Caco-2 (cell line): ENCODE data around the gene TCEANC. TPM values are rescaled to one million over a fixed set of nuclear protein-coding genes. Genes with fewer than 3 reads are reported as not detected.

Experiments used
- BruUV-seq: library from RNA; stranded (reverse); fragments of 400-500 nt; replicated peaks from 2 replicates; lab custom pipeline; 2021; lab: Mats Ljungman, UMichigan
- CTCF ChIA-PET: fragments of 300-600 bp; sonication (Branson Sonifier 250); formaldehyde crosslinking; loops from one replicate; lab custom pipeline; 2022; ENCODE audit warnings: antibody characterized with exemption; lab: Charles Lee
- POLR2A ChIA-PET: fragments of 300-600 bp; sonication (Branson Sonifier 250); formaldehyde crosslinking; loops from one replicate; lab custom pipeline; 2022; ENCODE audit warnings: antibody characterized with exemption; lab: Charles Lee
- DNase-seq, 2 experiments: peaks; one replicate each; pipeline versions ENCODE4 v3.0.0 to v3.0.0-alpha.2; 2020 to 2022
- H3K27me3 ChIP-seq: replicated peaks from 2 replicates; pipeline ENCODE4 v1.6.0; 2011; ENCODE audit warnings: low read length; ENCODE audit not compliant: control insufficient read depth, insufficient read depth
- H3K36me3 ChIP-seq: 2 replicates; pipeline ENCODE4 v1.5.1; 2011; ENCODE audit warnings: low read length; ENCODE audit not compliant: control insufficient read depth, insufficient read depth
- H3K4me1 ChIP-seq: fragments of 250-450 bp; sonication (Bioruptor Pico); 2 replicates; pipeline ENCODE4 v1.5.1; 2020; ENCODE audit warnings: mild to moderate bottlenecking
- H3K4me3 ChIP-seq: 2 replicates; pipeline ENCODE4 v1.5.1; 2011; ENCODE audit warnings: low read depth, mild to moderate bottlenecking, control low read depth, low read length
- H3K9me3 ChIP-seq: fragments of 250-450 bp; sonication (Bioruptor Pico); 2 replicates; pipeline ENCODE4 v1.5.1; 2020; ENCODE audit warnings: mild to moderate bottlenecking, moderate library complexity
- H3K27ac Mint-ChIP-seq: one replicate; pipeline ENCODE4 v1.8.0; 2022; ENCODE audit warnings: mixed read lengths; ENCODE audit not compliant: unreplicated experiment
- H3K27me3 Mint-ChIP-seq: one replicate; pipeline ENCODE4 v1.8.0; 2022; ENCODE audit warnings: mixed read lengths; ENCODE audit not compliant: insufficient read depth, unreplicated experiment
- H3K36me3 Mint-ChIP-seq: one replicate; pipeline ENCODE4 v1.8.0; 2022; ENCODE audit warnings: mild to moderate bottlenecking, mixed read lengths; ENCODE audit not compliant: insufficient read depth, unreplicated experiment
- H3K4me1 Mint-ChIP-seq: one replicate; pipeline ENCODE4 v1.8.0; 2022; ENCODE audit warnings: low read depth, mixed read lengths; ENCODE audit not compliant: unreplicated experiment
- H3K4me3 Mint-ChIP-seq: one replicate; pipeline ENCODE4 v1.8.0; 2022; ENCODE audit warnings: mild to moderate bottlenecking, moderate library complexity, mixed read lengths; ENCODE audit not compliant: unreplicated experiment
- H3K9me3 Mint-ChIP-seq: one replicate; pipeline ENCODE4 v1.8.0; 2022; ENCODE audit warnings: mixed read lengths; ENCODE audit not compliant: unreplicated experiment
- intact Hi-C: fragments of 100-400 bp; cut with micrococcal nuclease; formaldehyde crosslinking; loops from one replicate; pipeline ENCODE4 v1.10.0; 2022; ENCODE audit not compliant: unreplicated experiment
- total RNA-seq: library from RNA; stranded (reverse); gene quantifications from 2 replicates; pipeline ENCODE4 v1.2.3, GENCODE V29; 2022
- TF ChIP-seq, protein P1 (sequence below), 2 experiments: fragments of 200-600 bp in 1 of 2; IDR thresholded peaks; 1 replicate in 1 of 2; 2 replicates in 1 of 2; pipeline versions ENCODE4 v1.5.1 to v1.8.0; 2011 to 2022; ENCODE audit warnings: antibody characterized with exemption in 1 of 2, control low read depth in 1 of 2, inconsistent platforms in 1 of 2, low read depth in 1 of 2, low read length in 1 of 2, mild to moderate bottlenecking in 1 of 2, moderate library complexity in 1 of 2; ENCODE audit not compliant: insufficient read depth in 1 of 2, severe bottlenecking in 1 of 2, unreplicated experiment in 1 of 2

The TCEANC gene
- total RNA-seq, 1 experiment from 2014 or later = 1.6 TPM

DNA sequence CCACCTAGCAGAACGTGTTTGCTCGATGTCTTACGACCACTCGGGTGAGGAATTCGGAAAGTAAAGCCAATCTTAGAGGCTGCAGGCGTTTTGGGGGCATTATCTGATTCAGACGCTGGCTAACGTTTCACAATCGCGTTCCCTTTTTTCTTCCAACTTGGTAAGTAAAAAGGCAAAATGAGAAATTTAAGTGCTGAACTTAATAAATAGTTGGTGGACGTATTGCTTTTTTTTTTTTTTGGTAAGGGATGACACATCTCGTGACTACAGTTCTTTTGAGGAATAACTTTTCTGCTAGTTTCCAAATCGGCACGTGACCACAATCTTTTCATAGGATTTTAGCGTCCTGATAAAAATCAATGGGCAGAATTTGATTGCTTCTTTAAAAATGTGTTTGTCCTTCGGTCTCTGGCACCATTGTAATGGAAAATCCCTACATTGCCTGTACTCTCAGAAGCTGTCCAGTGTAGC lies 36.8 kb downstream of the TCEANC start:
- BruUV-seq = TSS peak; percentile 58
- POLR2A ChIA-PET = interaction anchor here (1.2 to 2.3 kb wide), 3 partner anchors 20 to 45 kb away, joined by 4 to 8 read pairs (median 5); partner anchors contain the start of genes OFD1, TCEANC and TRAPPC2
- intact Hi-C loops = loop anchor here (1.0 kb wide), 1 partner anchor 31 kb away; no protein-coding TSS in a partner anchor

DNA sequence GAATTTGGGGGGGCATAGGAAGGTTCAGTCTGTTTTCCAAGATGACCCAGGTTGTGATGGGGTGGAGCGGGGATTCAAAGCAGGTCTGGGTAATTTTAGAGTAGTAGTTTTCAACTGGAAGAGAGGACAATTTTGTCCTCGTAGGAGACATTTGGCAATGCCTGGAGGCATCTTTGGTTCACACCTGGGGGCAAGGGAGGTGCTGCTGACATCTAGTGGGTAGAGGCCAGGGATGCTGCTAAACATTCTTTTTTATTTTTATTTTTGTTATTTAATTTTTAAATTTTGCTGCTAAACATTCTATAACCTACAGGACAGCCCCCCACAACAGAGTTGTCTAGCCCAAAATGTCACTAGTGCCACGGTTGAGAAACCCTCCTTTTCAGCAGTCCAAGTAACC lies 37.9 kb downstream of the TCEANC start:
- Histone ChIP-seq H3K27me3 (no peaks in the 10 kb centered on the region), H3K9me3 (no peaks in the 10 kb centered on the region), H3K4me1 (no peaks in the 10 kb centered on the region; the same call in 1 of the 2 replicates), H3K4me3 (no peak overlapping the region), H3K36me3 (no peaks in the 10 kb centered on the region)
- ChIA-PET CTCF (no interaction called here), POLR2A (no interaction called here)
- no peaks in the 10 kb centered on the region for H3K9me3 Mint-ChIP-seq
- H3K36me3 Mint-ChIP-seq = peaks cover 32% of the 10 kb centered on the region
- H3K4me1 Mint-ChIP-seq = peaks cover 21% of the 10 kb centered on the region
- BruUV-seq = no TSS peak
- no peaks in the 10 kb centered on the region for H3K27me3 Mint-ChIP-seq
- H3K4me3 Mint-ChIP-seq = peak overlapping the region; percentile 84
- DNase-seq = no peak
- intact Hi-C loops = loop anchor here (1.0 kb wide), 1 partner anchor 33 kb away; no protein-coding TSS in a partner anchor
- TF ChIP-seq, protein P1, sequence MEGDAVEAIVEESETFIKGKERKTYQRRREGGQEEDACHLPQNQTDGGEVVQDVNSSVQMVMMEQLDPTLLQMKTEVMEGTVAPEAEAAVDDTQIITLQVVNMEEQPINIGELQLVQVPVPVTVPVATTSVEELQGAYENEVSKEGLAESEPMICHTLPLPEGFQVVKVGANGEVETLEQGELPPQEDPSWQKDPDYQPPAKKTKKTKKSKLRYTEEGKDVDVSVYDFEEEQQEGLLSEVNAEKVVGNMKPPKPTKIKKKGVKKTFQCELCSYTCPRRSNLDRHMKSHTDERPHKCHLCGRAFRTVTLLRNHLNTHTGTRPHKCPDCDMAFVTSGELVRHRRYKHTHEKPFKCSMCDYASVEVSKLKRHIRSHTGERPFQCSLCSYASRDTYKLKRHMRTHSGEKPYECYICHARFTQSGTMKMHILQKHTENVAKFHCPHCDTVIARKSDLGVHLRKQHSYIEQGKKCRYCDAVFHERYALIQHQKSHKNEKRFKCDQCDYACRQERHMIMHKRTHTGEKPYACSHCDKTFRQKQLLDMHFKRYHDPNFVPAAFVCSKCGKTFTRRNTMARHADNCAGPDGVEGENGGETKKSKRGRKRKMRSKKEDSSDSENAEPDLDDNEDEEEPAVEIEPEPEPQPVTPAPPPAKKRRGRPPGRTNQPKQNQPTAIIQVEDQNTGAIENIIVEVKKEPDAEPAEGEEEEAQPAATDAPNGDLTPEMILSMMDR (IDR thresholded peaks at IDR 0.05; ENCODE audit: insufficient read depth in 1 of 2, low read depth in 1 of 2, low read length in 1 of 2, severe bottlenecking in 1 of 2, unreplicated experiment in 1 of 2) = peak in 1 of 2 experiments; percentile 14
- peak overlapping the region; percentile 86 for H3K27ac Mint-ChIP-seq

More for the DNA sequence above, 36.8 kb downstream of the TCEANC start:
- Mint-ChIP-seq H3K9me3 (no peaks in the 10 kb centered on the region), H3K27me3 (no peaks in the 10 kb centered on the region), H3K4me1 (peaks cover 20% of the 10 kb centered on the region), H3K27ac (peak overlapping the region; percentile 86), H3K4me3 (peak overlapping the region; percentile 84), H3K36me3 (peaks cover 23% of the 10 kb centered on the region)
- Histone ChIP-seq H3K36me3 (no peaks in the 10 kb centered on the region), H3K4me1 (no peaks in the 10 kb centered on the region; the same call in 1 of the 2 replicates), H3K4me3 (peak overlapping the region; percentile 76), H3K27me3 (no peaks in the 10 kb centered on the region), H3K9me3 (no peaks in the 10 kb centered on the region)
- TF ChIP-seq, protein P1 (IDR thresholded peaks at IDR 0.05; ENCODE audit: insufficient read depth in 1 of 2, low read depth in 1 of 2, low read length in 1 of 2, severe bottlenecking in 1 of 2, unreplicated experiment in 1 of 2) = no peak
- DNase-seq = no peak
- CTCF ChIA-PET = no interaction called here

DNA sequence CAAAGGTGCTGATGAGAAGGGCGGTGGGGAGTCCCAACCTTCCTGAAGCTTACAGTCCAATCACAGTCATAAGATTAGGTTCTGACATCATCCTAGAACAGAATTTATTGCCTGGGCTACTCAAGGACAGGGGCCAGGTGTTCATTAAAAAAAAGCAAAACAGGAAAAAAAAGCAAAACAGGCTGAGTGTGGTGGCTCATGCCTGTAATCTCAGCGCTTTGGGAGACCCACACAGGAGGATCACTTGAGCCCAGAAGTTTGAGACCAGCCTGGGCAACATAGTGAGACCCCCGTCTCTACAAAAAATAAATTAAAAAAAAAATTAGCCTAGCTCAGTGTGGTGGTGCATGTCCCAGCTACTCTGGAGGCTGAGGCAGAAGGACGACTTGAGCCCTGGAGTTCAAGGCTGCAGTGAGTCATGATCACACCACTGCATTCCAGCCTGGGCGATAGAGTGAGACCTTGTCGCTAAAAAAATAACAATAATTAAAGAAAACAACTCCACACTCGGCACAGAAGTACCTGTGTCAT lies 39.0 kb downstream of the TCEANC start:
- no peak for DNase-seq
- no peaks in the 10 kb centered on the region for H3K27me3 Mint-ChIP-seq
- Histone ChIP-seq H3K36me3 (no peaks in the 10 kb centered on the region), H3K9me3 (no peaks in the 10 kb centered on the region), H3K4me3 (no peak overlapping the region), H3K27me3 (no peaks in the 10 kb centered on the region), H3K4me1 (no peaks in the 10 kb centered on the region; the same call in 1 of the 2 replicates)
- POLR2A ChIA-PET = no interaction called here
- CTCF ChIA-PET = no interaction called here
- intact Hi-C loops = no loop called here
- no TSS peak for BruUV-seq
- H3K9me3 Mint-ChIP-seq = no peaks in the 10 kb centered on the region
- H3K4me1 Mint-ChIP-seq = peaks cover 27% of the 10 kb centered on the region
- H3K36me3 Mint-ChIP-seq = peaks cover 32% of the 10 kb centered on the region
- H3K4me3 Mint-ChIP-seq = no peak overlapping the region
- no peak overlapping the region for H3K27ac Mint-ChIP-seq
- TF ChIP-seq, protein P1 (IDR thresholded peaks at IDR 0.05; ENCODE audit: insufficient read depth in 1 of 2, low read depth in 1 of 2, low read length in 1 of 2, severe bottlenecking in 1 of 2, unreplicated experiment in 1 of 2) = no peak
